HG03469 (cell line): ENCODE measurements around the gene SLC6A17.

Experiments
- ATAC-seq: cut with Tn5 transposase; IDR thresholded peaks from one replicate; pipeline ENCODE4 v1.9.1; 2021; ENCODE audit warnings: mild to moderate bottlenecking, moderate library complexity, moderate number of reproducible peaks; ENCODE audit not compliant: unreplicated experiment

The SLC6A17 gene

DNA sequence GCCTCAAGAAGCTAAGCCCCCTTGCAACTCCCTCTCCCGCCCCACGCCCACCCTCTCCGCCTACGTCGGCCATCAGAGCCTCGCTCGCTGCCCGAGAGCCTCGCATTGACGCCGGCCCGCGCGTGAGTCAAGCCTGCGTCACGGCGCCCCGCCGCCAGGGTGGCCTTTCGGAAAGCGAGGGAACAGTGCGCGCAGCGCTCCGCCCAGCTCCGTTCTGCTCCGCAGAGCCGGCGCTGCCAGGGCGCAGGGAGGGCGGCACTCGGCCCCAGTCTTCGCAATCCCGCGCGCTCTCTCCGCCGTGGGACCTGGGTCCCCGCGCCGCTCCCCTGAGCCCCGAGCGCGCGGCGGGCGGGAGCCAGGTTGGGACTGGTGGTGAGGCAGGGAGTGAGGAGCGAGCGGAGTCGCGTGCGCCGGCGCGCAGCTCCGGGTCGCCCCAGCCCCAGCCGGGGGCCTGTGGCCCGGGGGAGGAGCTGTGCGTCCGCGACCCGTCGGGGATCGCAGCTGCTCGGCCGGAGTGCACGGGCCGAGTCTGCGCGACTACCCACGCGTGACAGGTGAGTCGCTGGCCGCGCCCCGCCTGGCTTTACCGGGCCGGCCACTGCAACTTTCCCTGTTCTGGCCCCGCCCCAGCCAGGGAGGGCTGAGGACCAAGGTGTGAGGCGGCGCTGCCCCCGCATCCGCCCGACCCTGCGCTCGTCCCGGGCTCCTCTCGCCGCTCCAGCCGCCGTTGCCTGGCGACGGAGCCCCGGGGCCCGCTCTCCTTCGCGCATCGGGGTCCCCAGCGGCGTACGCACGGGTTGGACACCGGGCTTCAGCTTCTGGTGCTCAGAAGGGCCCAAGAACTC, at the start of gene SLC6A17:
Gene SLC6A17, plus strand, starts transcription at position 165 of the 845 bp plus-strand sequence. CDS start 16,436 bp downstream, outside the sequence.
- ATAC-seq: no peak

DNA sequence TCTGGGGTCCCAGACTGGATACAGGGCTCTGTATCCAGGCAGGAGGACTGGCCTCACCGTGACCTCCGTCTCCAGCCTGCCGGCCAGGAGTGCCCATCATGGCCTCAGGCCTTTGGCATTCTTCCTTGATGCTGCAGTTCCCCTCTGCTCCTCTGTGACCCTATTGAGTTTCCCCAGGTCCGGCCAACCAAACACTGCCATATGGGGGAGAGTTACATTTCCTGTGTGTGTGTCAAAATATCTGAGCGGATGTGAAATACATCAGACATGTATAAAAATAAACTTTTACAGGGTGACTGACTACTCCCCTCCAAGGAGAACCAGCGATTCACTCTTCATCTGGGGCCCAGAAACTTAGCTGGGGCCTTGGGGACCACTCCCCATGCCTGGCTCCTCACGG, 48.2 kb upstream of the SLC6A17 start:
- ATAC-seq: no peak

DNA sequence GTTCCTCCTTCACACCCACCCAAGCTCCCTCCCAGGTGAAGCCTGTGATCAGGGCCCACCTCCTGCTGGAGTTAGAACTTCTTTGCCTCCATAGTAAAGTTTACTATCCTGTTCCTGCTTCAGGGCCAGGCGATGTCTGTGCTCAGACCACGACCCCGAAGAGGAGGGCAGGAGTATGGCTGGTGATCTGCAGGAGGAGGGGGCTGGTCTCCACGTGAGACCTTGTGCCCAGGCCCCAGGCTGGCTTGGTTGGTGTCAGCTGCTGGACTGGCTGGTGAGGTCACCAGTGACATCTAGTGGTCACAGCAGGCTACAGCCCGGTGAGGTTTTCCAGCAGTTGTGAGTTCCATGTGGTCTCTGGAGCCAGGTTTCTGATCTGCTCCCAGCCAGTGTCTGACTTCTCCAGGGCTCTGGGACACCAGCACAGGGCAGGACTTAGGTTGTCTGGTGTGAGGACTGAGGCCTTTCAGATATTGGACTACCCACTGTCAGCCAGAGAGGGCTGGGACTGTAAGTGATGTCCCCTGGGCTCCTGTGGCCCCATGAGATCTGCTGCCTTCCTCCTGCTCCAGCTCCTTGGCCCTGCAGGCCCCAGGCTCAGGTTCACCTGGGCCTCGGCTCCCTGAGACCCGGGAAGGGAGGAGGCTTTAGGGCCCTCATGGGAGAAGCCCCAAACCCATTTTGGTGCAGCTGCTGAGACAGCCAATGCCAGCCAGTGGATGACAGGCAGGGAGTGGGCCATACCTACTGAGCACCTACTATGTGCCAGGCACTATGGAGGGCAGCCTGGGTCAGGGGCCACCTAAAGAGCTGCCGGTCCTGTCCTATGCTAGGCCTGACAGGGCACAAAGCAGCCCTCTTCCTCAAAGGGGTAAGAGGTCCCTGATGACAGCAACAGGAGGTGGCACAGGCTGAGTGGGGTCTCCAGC, 44.0 kb upstream of the SLC6A17 start:
- ATAC-seq: no peak

DNA sequence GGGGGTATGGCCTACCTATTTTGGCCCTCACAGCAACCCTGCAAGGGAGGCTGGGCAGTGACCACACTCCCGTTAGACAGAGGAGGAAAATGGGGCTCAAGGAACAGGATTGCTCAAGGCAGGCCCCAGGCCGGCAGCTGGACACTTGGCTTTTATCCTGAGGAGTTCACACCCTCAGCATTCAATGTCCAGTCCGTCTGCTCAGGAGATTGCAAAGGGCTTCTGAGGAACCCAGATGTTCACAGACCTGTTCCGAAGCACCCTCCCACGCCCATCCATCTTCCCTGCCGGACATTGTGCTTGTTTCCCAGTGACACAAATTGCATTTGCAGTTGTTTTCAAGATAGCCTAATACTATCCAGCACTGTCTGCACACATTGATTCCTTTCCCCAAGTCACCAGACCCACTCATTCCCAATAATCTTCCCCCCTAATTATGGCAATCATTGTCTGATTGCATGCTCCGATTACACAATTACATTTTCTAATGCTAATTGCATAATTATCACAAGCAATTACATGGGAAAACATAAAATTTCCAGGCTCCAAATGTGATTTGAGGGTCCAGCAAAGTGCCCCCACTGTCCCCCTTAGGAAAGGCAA, 42.3 kb upstream of the SLC6A17 start:
- ATAC-seq: no peak

DNA sequence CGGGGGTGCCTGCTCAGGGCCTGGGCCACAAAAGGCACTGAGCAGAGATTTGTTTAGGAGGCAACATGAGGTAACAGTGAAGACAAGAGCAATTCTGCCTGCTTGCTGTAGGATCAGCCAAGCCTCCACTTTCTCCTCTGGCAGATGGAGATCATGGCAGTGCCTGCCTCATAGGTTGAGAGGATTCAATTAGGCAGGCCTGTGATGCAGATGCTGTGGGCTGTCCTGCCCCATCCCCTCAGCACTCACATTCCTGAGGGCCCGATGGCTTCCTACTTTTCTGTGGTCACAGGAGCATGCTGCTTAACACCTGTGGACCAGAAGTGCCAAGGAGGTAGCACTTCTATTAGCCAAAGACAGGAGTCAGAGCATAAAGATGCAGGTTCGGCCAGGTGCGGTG, 39.2 kb upstream of the SLC6A17 start:
- ATAC-seq: no peak

DNA sequence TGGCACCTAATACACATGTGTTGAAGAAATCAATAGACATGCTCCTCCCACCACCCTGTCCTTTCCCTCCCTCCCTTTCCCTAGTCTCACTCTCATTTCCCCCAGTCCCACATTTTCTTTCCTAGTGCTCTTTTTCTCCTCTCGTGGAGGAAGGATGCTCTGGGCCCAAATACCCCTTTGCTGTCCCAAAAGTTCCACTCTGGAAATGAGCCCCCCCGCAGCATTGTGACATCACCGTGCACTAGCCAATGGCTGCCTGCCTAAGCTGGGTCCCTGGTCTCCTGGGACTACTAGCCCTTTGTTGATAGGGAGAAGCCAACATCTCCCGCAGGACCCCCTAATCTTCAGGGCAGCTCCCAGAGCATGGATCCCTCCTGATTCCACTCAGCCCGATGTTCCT, 38.2 kb upstream of the SLC6A17 start, which contains the start of gene UBL4B:
Gene UBL4B, plus strand, starts transcription at position 301 of the 400 bp plus-strand sequence. Its CDS starts 92 bp downstream, at position 393.
- ATAC-seq: no peak

DNA sequence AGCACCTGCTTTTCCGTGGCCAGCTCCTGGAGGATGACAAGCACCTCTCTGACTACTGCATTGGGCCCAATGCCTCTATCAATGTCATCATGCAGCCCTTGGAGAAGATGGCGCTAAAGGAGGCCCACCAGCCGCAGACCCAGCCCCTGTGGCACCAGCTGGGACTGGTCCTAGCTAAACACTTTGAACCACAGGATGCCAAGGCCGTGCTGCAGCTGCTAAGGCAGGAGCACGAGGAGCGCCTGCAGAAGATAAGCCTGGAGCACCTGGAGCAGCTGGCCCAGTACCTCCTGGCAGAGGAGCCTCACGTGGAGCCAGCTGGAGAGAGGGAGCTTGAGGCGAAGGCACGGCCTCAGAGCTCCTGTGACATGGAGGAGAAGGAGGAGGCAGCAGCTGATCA, 37.6 kb upstream of the SLC6A17 start:
- ATAC-seq: no peak

DNA sequence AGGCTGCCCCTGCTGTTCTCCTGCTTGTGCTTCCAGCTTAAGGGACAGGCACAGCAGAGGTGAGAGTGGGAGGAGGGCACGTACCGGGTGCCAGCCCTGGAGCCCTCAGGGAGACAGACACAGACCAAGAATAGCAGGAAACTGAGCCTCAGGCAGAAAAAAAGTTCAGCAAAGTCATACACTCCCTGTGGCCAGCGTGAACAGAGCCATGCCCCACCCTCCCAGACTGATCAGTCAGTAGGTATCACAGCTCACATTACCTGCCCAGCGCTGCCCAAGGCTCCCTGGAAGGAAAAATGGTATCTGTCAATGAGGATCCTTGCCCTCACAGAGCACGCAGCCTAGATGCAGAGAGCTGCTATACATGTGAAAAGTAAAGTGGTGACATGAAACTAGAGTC, 36.7 kb upstream of the SLC6A17 start:
- ATAC-seq: no peak

DNA sequence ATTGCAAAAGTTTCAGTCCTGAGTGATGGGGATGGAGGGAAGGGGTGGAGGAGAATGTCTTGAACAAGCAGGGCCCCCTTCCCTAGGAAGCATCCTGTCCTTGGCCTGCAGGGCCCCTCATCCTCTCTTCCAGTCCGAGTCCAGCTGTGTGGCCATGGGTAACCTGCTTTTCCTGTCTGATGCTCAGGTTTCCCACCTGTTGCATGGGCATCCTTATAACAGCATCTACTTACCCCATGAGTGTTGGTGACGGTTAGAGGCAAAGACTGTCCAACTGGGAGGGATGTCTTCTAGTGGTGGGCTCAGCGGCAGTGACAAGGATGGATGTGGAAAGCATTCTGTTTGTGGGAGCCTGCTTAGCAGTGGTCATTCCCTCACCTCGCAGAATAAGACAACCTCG, 36.1 kb upstream of the SLC6A17 start:
- ATAC-seq: no peak

DNA sequence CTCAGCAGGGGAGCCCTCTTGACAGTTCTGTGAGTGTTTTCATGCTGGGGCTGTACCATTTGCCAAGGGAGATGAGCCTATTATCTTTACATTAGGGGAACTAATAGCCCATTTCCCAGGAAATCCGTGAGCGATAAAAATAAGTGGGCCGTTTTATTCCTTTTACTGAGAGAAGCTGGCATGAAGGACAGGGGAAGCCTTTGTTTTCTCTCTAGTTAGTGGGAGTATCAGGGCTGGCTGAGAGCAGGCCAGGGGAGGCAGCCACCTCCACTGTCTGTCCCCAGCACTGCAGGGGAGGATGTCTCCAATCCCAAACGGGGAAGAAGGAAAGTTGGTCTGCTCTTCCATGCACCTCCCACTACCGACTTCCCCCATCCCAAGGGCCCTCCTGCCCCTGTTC, 35.5 kb upstream of the SLC6A17 start:
- no peak for ATAC-seq

DNA sequence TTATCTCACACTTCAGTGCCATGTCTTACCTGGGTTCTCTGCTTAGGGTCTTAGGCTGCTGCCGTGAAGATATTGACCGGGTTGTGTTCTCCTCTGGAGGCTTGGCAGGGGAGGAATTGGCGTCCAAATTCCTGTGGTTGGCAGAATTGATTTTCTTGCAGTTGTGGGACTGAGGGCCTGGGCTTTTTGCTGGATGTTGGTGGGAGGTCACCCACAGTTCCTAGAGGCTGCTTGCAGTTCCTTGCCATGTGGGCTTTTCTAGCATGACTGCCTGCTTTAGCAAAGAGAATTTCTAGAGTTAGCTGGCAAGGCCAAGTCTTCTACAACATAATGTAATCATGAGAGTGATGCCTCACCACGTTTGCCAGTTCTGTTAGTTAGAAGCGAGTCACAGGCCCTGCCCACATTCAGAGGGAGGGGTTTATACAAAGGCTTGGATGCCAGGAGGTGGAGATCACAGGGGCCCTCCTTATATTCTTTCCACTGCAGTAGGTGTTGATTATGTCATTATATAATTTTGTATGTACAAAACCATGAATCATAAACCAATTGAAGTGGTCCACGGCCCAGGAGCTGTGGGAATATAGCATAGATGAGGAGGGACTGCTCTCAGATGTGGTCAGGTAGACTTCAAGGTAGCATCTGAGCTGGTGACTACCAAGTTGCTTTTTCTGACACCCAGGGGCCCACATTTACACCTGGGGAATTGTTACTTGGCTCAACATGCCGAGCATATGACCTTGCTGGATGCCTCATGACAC, 31.5 kb upstream of the SLC6A17 start:
- no peak for ATAC-seq

DNA sequence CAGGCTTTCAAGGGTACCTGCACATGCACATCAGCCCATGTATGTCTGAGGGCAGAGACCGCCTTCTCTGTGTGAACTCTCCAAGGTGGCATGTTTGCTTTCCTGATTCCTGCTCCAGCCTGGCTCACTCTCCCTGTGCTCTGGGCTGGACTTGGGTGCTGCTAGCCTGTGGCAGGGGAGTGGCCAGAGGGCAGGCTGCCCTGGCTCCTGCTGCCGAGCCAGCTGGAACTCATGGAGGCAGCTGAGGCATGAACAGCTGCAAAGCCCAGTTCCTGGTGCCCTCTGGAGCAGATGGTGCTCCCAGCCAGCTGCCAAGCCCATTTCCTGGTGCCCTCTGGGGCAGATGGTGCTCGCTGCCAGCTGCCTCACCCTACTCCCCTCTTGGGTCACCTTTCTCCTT, 30.5 kb upstream of the SLC6A17 start:
- no peak for ATAC-seq

DNA sequence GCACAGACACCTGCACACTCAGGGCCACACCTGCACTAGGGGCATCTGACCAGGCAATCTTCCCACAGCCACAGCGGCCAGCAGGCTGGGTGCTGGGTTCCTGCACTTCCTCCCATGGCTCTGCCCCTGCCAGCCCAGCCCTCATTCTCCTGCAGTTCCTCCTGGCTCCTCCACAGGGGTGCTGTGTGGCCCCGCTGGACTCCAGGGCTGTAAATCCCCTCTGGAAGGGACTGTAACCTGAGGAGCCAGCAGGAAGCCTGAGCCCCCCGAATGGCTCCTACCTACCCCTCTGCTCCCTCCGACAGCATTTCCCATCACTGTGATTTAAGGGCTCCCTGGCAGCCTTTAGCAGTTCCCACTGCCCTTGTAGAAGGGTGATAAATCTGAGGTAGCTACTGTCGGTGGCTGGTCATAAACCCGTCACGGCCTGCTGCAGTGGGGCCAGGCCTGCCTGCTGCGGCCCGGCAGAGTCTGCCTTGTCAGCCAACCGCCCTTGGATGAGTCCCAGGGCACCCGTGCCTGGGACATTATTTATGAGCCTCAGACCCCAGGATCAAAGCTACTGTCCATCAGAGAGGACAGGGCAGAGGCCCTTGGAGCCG, 29.2 kb upstream of the SLC6A17 start:
- no peak for ATAC-seq

DNA sequence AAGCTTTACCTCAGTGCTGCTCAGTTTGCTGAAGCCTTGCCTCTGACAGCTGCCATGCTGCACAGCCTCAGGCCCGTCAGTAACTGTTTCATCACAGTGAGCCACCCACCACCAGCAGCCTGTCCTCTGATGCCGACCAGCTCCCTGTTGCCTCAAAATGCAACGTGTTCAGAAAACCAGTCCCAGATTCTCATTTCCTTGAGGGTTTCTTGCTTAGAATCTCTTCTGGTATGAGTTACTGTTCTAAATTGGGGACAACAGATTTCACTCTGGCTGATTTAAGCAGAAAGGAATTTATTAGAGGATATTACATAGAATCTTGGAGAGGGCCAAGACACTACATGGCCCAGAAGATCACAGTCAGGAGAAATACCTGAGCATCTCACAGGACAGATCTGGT, 27.1 kb upstream of the SLC6A17 start:
- no peak for ATAC-seq

DNA sequence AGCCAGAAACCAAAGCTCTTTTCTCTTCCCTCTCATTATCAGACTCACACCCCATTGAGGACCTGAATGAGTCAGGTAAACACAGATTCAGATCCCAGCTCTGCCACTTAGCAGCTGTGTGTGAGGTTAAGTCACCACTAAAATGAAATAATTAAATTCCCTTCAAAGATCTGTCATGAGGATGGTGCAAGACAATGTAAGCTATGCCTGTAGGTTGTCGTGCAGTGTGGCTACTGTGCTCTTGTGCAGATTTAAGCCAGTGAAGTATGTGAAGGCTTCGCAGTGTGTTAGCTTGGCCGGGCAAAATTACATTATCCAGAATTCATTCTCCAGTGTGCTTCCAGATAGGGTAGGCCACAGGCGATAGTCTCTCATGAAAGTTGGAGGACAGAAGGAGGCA, 24.5 kb upstream of the SLC6A17 start:
- no peak for ATAC-seq

DNA sequence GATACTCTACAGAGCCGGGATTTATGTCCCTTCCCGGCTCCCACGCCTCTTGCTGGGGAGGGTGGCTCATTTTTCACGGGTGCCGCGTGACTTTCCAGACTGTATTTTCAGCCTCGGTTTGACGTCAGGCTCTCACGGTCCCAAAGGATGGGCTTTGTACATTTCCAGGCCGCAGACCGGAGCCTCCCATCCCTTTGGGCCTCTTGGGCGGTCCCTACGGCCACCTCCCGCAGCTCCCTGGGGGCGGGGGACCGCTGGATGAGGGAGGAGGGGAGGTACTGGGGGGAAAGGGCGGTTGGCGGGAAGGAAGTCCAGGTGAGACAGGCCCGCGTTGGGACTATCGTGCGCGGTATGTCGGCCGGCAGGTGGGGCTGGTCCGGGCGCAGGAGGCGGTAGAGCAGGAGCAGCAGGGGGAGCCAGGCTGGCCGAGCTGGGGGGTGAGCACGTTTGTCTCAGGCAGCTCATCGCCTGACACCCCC, 20.1 kb upstream of the SLC6A17 start:
- ATAC-seq: no peak

DNA sequence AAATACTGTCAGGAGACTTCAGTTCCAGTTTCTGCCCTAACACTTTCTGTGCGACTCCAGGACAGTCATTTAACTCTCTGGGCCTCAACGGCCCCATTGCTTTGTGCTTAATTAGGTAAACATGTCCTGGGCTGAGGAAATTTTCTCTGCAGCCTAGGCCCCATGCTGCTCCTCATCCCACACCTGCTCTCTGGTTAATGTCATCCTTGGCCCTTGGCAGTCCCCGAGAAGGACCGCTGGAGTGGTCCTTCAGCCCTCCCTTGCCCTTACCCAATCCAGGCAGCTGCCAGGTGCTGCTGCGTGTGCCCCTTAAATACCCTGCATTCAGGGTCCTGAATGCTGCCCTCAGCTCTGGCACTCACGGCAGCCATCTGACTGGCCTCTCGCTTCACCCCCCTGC, 19.3 kb upstream of the SLC6A17 start:
- no peak for ATAC-seq

DNA sequence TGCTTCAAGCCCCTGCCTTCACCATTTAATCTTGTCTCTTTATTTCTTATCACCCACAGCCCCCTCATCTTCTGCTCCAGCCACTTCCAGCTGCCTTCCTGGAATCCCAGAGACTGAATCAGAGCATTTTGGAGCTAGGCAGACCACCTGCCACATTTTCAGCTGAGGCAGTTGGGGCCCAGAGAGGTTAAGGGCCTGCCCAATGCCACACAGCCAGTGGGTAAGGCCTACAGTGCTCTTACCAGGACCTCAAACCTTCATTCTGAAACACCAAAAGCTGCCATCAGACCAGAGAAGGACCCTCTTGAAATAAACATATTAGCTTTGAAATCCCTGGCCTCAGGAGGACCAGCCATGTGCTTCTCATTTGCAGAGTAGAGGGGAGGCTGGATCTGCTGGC, 17.6 kb upstream of the SLC6A17 start:
- ATAC-seq: no peak

DNA sequence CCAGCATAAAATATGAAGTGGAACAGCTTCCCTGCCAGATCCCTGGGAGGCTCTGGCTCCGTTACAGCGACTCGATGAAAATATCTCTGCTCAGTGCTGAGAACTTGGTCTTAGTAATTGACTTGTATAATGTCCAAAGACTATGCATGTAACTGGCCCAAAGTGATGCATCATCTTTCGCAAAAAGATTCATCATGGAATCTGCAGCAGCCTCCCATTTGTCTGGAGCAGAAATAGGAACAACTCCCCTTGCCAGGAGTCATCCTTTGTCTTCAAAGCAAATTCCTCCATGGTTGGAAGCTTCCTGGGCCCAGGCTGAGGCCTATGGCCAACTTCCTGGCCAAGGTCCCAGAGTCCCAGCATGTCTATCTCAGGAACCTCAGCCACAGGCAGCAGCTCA, 16.9 kb upstream of the SLC6A17 start:
- ATAC-seq: no peak

DNA sequence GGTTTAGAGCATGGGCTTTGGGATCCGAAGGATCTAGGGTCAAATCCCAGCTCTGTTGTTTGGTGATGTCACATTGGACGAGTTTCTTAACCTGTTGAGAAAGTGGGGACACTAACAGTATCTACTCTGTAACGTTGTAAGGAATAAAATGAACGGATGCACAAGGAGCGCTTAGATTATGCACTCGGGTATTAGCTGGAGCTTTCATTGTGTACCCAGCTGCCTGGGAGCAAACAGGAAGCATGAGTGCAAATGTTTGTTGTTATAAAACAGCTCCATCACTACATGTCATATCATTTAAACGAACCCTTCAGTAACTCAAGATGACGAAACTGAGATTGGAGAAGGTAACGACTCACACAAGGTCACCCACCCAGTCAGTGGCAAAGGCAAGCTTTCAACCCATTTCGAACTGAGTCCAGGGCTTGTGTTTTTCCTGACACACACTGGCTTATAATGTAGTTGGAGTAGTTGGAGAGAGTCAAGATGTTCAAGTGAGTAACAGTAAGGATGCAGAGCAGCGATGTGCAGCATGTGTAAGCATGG, 16.2 kb upstream of the SLC6A17 start:
- no peak for ATAC-seq
